ENCODE measurements around the gene NRXN2. TPM values are rescaled to one million over a fixed set of nuclear protein-coding genes. Genes with fewer than 3 reads are reported as not detected.

The NRXN2 gene
- total RNA-seq, 1 donor from 2014 or later = 10.0 TPM

DNA sequence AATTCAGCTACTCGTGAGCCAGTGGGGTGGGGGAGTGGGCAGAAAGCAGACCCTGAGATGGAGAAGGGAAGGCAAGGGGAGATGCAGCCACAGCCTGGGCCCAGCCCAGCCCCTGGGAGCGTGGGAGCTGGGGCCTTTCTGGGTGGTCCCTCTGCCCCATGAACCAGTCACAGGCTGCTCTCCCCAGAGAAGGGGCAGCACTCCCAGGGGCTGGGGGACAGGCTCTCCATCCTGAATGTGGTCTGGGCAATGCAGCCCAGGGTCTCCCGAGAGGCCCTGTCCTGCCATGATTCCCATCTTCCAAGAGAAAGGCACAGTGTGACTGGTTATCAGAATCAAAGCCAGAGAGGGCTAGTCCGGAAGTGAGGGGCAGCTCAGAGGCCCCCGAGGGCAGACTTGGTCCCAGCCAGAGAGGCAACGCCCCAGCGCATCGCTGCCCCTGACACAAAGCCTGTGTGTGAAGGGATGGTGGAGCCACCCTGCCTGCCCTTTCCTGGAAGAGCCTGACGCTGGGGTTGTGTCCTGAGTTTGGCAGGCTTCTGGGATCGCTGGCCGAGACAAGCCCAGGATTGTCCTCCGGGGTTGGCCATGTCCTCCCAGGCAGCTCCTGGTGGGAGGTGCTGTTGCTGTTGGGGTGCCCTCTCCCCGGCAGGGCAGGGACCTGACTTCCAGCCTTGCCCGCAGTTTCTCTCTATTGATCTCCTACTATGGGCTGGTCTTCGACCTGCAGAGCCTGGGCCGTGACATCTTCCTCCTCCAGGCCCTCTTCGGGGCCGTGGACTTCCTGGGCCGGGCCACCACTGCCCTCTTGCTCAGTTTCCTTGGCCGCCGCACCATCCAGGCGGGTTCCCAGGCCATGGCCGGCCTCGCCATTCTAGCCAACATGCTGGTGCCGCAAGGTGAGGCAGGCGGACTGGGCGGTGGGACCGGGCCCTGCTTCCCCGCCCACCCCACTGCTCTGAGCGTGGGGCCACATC, 155.8 kb downstream of the NRXN2 start:
- H3K4me3 Mint-ChIP-seq = peak overlapping the region; percentile 69
- TF ChIP-seq, protein P1, sequence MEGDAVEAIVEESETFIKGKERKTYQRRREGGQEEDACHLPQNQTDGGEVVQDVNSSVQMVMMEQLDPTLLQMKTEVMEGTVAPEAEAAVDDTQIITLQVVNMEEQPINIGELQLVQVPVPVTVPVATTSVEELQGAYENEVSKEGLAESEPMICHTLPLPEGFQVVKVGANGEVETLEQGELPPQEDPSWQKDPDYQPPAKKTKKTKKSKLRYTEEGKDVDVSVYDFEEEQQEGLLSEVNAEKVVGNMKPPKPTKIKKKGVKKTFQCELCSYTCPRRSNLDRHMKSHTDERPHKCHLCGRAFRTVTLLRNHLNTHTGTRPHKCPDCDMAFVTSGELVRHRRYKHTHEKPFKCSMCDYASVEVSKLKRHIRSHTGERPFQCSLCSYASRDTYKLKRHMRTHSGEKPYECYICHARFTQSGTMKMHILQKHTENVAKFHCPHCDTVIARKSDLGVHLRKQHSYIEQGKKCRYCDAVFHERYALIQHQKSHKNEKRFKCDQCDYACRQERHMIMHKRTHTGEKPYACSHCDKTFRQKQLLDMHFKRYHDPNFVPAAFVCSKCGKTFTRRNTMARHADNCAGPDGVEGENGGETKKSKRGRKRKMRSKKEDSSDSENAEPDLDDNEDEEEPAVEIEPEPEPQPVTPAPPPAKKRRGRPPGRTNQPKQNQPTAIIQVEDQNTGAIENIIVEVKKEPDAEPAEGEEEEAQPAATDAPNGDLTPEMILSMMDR (conservative IDR thresholded peaks at IDR 0.05) = no peak
- no peaks in the 10 kb centered on the region for H3K36me3 Mint-ChIP-seq (ENCODE audit: low read depth)
- peak; percentile 53 for DNase-seq (ENCODE audit: low read depth, low spot score)
- H3K27me3 Mint-ChIP-seq (ENCODE audit: low read depth) = no peaks in the 10 kb centered on the region
- H3K9me3 Mint-ChIP-seq = no peaks in the 10 kb centered on the region
- H3K27ac Mint-ChIP-seq (ENCODE audit: unreplicated experiment) = peak overlapping the region; percentile 97
- H3K4me1 Mint-ChIP-seq = peaks cover 23% of the 10 kb centered on the region

DNA sequence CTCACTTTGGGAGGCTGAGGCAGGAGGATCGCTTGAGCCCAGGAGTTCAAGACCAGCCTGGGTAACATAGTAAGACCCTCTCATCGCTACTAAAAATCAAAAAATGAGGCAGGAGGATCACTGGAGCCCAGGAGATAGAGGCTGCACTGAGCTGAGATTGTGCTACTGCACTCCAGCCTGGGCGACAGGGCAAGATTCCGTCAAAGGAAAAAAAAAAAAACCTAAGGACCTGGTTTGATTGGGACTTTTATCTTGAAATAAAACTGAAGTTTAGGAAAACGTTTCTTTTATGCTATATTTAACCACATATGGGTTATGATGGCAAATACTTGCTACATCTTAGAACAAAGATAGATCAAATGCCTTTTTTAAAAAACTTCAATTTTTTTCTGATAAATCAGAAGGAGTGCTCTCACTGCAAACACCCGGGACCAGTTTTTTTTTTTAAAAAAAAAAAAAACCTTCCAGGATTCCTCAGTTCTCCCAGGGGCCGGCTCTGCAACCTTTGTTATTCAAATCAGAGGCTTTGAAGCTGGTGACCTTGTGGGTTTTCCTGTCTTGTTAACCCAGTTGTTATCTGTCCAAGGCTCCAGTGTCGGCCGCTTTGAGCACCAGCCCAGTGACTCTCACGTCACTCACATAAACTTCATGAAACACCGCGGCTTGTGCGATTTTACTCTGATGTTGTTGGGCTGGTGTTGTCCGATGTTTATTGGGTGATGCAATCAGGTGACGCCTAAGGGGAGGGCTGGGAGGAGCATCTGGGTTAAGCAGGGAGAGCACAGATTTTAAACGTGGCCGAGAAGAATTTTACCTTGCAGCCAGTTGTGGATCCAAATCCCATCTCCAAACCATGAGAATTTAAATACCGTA, 156.7 kb downstream of the NRXN2 start:
- Mint-ChIP-seq H3K9me3 (no peaks in the 10 kb centered on the region), H3K4me3 (peak overlapping the region; percentile 69), H3K27me3 (ENCODE audit: low read depth) (no peaks in the 10 kb centered on the region), H3K27ac (ENCODE audit: unreplicated experiment) (peak overlapping the region; percentile 97), H3K4me1 (peaks cover 23% of the 10 kb centered on the region), H3K36me3 (ENCODE audit: low read depth) (no peaks in the 10 kb centered on the region)
- TF ChIP-seq, protein P1 (conservative IDR thresholded peaks at IDR 0.05) = no peak
- peak; percentile 58 for DNase-seq (ENCODE audit: low read depth, low spot score)

DNA sequence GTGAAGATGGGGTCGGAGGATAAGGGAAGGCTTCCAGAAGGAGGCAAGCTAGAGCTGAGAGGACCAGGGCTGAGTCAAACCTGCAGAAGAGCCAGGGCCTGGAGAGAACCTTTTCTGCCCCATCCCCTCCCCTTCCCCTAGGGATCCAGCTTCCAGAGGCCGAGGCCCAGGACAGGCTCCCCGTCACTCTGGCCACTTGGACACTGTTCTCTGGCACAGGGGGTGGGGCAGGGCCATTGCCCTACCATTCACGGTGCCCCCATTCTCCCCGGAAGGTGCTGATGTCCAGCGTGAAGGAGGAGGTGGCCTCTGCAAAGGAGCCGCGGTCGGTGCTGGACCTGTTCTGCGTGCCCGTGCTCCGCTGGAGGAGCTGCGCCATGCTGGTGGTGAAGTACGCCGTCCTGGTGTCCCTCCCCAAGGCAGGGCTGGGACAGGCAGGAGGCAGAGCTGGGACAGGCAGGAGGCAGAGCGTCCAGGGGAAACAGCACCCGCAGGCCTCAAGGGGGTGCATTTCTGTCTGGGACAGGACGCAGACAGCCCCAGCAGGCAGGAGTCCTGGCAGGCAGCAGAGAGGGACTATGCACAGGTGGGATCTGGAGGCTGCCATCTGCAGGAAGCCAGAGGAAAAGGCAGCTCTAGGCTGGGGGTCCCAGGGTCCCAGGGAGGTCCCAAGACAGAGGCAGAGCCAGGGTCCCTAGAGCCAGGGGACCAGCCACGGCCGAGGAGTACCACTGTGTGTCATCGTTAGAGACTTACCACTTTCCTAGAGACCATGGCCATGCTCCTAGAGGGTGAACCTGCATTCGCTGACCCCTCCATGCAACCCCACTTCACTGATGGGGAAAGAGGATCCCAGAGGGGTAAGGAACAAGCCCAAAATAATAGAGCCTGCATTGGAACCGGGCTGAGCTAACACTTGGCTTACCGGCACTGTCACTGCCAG, 157.8 kb downstream of the NRXN2 start:
- H3K27ac Mint-ChIP-seq (ENCODE audit: unreplicated experiment) = no peak overlapping the region
- no peak for DNase-seq (ENCODE audit: low read depth, low spot score)
- H3K4me1 Mint-ChIP-seq = peaks cover 30% of the 10 kb centered on the region
- H3K4me3 Mint-ChIP-seq = peak overlapping the region; percentile 69
- H3K36me3 Mint-ChIP-seq (ENCODE audit: low read depth) = no peaks in the 10 kb centered on the region
- TF ChIP-seq, protein P1 (conservative IDR thresholded peaks at IDR 0.05) = peak; percentile 22
- H3K9me3 Mint-ChIP-seq = no peaks in the 10 kb centered on the region
- H3K27me3 Mint-ChIP-seq (ENCODE audit: low read depth) = no peaks in the 10 kb centered on the region

DNA sequence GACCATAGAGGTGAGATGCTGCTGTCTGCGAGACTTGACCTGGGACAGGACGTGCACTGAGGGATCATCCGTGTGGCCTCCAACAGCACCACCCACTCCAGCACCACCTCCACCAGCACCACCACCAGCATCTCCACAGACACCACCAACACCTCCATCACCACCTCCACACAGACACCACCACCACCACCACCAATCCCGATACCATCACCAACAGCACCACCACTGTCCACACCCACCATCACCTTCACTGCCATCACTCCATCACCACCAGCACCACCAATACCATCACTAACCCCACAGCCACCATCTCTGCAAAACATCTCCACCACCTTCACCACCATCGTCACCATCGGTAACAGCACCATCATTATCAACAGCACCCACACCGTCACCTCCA, 158.6 kb downstream of the NRXN2 start:
- Mint-ChIP-seq H3K27ac (ENCODE audit: unreplicated experiment) (no peak overlapping the region), H3K4me1 (peaks cover 35% of the 10 kb centered on the region)
- TF ChIP-seq, protein P1 (conservative IDR thresholded peaks at IDR 0.05) = no peak

More for the DNA sequence above, 158.6 kb downstream of the NRXN2 start:
- H3K9me3 Mint-ChIP-seq = no peaks in the 10 kb centered on the region
- no peak for DNase-seq (ENCODE audit: low read depth, low spot score)
- no peaks in the 10 kb centered on the region for H3K36me3 Mint-ChIP-seq (ENCODE audit: low read depth)
- no peaks in the 10 kb centered on the region for H3K27me3 Mint-ChIP-seq (ENCODE audit: low read depth)
- H3K4me3 Mint-ChIP-seq = no peak overlapping the region
